Skeletal muscle tissue (tissue), 4 donors: Measurements from ENCODE around the gene CCDC112. TPM values are rescaled to one million over a fixed set of nuclear protein-coding genes. Genes with fewer than 3 reads are reported as not detected.

Experiments
- H3K27ac ChIP-seq: one replicate; pipeline ENCODE4 v1.7.0; 2013; ENCODE audit warnings: mild to moderate bottlenecking, low read depth, low read length, inconsistent platforms
- H3K27me3 ChIP-seq, 3 donors: one replicate each; pipeline ENCODE4 v1.7.0; 2013; ENCODE audit warnings: low read length in 3 of 3; ENCODE audit not compliant: control insufficient read depth in 3 of 3, insufficient read depth in 3 of 3
- H3K36me3 ChIP-seq, 3 donors: one replicate each; pipeline ENCODE4 v1.7.0; 2013; ENCODE audit warnings: low read length in 3 of 3; ENCODE audit not compliant: control insufficient read depth in 3 of 3, insufficient read depth in 3 of 3
- H3K4me1 ChIP-seq, 3 donors: one replicate each; pipeline ENCODE4 v1.7.0; 2013; ENCODE audit warnings: low read length in 3 of 3, mild to moderate bottlenecking in 3 of 3; ENCODE audit not compliant: control insufficient read depth in 3 of 3, insufficient read depth in 3 of 3
- H3K4me3 ChIP-seq, 3 donors: one replicate each; pipeline ENCODE4 v1.7.0; 2013; ENCODE audit warnings: low read length in 3 of 3
- H3K9ac ChIP-seq, 3 donors: one replicate each; pipeline ENCODE4 v1.7.0; 2013; ENCODE audit warnings: low read length in 3 of 3, mild to moderate bottlenecking in 3 of 3, moderate library complexity in 2 of 3, low read depth in 1 of 3
- H3K9me3 ChIP-seq, 3 donors: one replicate each; pipeline ENCODE4 v1.7.0; 2013; ENCODE audit warnings: low read length in 3 of 3; ENCODE audit not compliant: control insufficient read depth in 3 of 3
- total RNA-seq: library from RNA; depleted of rRNA; stranded (reverse); fragments of >200 nt; gene quantifications from one replicate; pipeline ENCODE4 v1.2.3, GENCODE V29; 2014
- donor health status: Osteomylitis.

CCDC112 gene
- 1.0 TPM for total RNA-seq

DNA sequence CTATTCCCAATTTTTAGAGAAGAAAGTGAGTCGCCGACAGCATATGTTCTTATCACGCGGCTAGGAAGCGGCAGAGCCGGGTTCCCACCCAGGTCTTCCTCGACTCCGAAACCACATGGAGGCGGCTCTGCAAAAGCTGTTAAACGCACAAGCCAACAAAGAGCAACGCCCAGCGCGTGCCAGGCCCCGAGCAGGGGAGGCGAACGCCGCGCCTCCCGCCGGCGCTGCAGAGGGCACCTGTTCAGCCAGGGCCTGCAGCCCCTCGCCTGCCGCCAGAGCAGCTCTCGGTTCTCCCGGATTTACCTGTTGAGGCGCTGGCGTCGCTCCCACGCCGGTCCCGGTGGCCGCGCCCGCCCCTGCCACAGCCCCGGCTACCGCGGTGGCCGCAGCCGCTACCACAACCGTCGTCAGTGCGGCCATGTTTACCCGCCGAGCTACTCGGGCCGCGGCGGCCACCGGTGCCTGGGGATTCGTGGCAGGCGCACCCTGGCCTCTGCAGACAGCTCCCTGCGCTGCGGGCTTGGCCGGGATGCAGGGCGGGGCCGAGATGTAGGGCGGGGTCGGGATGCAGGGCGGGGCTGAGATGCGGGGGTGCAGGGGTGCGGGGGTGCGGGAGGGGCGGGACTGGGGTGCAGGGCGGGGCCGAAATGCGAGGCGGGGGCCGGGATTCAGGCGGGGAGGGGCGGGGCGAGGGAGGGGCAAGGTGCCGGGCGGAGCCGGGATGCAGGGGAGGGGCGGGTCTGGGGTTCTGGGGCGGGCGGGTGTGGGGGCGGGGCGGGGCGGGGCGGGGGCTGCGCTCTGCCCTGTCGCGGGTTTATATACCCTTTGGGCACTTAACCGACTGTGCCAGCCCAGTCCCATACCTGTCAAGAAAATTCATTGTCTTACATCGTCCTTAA, at the start of gene CCDC112:
Gene CCDC112 (minus strand): TSS at position 531 of the 899 bp plus-strand sequence. CDS start 111 bp downstream, at position 420.
- H3K4me1 ChIP-seq = peaks cover 6 to 8% (median 8%) of the 10 kb centered on the region in 3 donors
- H3K36me3 ChIP-seq = no peaks in the 10 kb centered on the region
- no peak within 1 kb of the TSS for H3K27ac ChIP-seq
- H3K4me3 ChIP-seq = peak within 1 kb of the TSS; percentile 76 to 85 (median 82)
- H3K9me3 ChIP-seq = peaks cover 0 to 2% (median 0%) of the 10 kb centered on the region in 3 donors
- peak within 1 kb of the TSS; percentile 69 to 85 (median 75) for H3K9ac ChIP-seq
- no peaks in the 10 kb centered on the region for H3K27me3 ChIP-seq

GRCh38 chr5:115345344-115345743, 48.9 kb upstream of the CCDC112 start:
- no peaks in the 10 kb centered on the region for H3K36me3 ChIP-seq
- peaks cover 3 to 7% (median 5%) of the 10 kb centered on the region in 3 donors for H3K4me1 ChIP-seq
- H3K9ac ChIP-seq = no peak overlapping the region
- no peak overlapping the region for H3K27ac ChIP-seq
- no peaks in the 10 kb centered on the region for H3K9me3 ChIP-seq
- no peak overlapping the region for H3K4me3 ChIP-seq
- no peaks in the 10 kb centered on the region for H3K27me3 ChIP-seq

GRCh38 chr5:115343855-115344254, 47.4 kb upstream of the CCDC112 start:
- Histone ChIP-seq H3K36me3 (no peaks in the 10 kb centered on the region), H3K4me1 (peaks cover 0 to 3% (median 1%) of the 10 kb centered on the region in 3 donors), H3K27ac (no peak overlapping the region)

GRCh38 chr5:115342590-115343377, 46.3 kb upstream of the CCDC112 start:
- Histone ChIP-seq H3K9me3 (no peaks in the 10 kb centered on the region), H3K9ac (no peak overlapping the region), H3K4me3 (no peak overlapping the region), H3K27ac (no peak overlapping the region), H3K27me3 (no peaks in the 10 kb centered on the region), H3K36me3 (no peaks in the 10 kb centered on the region), H3K4me1 (no peaks in the 10 kb centered on the region)

More at GRCh38 chr5:115343855-115344254, 47.4 kb upstream of the CCDC112 start:
- no peaks in the 10 kb centered on the region for H3K27me3 ChIP-seq
- H3K9me3 ChIP-seq = no peaks in the 10 kb centered on the region
- no peak overlapping the region for H3K9ac ChIP-seq
- no peak overlapping the region for H3K4me3 ChIP-seq

GRCh38 chr5:115341745-115342144, 45.3 kb upstream of the CCDC112 start:
- H3K9ac ChIP-seq = no peak overlapping the region
- no peaks in the 10 kb centered on the region for H3K27me3 ChIP-seq
- no peaks in the 10 kb centered on the region for H3K36me3 ChIP-seq
- H3K9me3 ChIP-seq = no peaks in the 10 kb centered on the region
- H3K4me1 ChIP-seq = no peaks in the 10 kb centered on the region
- H3K4me3 ChIP-seq = no peak overlapping the region
- no peak overlapping the region for H3K27ac ChIP-seq

GRCh38 chr5:115338851-115339250, 42.4 kb upstream of the CCDC112 start:
- no peaks in the 10 kb centered on the region for H3K36me3 ChIP-seq
- H3K9me3 ChIP-seq = no peaks in the 10 kb centered on the region
- H3K9ac ChIP-seq = no peak overlapping the region
- H3K4me1 ChIP-seq = peaks cover 0 to 6% (median 3%) of the 10 kb centered on the region in 3 donors
- no peak overlapping the region for H3K4me3 ChIP-seq
- H3K27ac ChIP-seq = no peak overlapping the region
- no peaks in the 10 kb centered on the region for H3K27me3 ChIP-seq

- H3K4me1 ChIP-seq = peaks cover 0 to 9% (median 3%) of the 10 kb centered on the region in 3 donors
- H3K9me3 ChIP-seq = no peaks in the 10 kb centered on the region
- H3K4me3 ChIP-seq = no peak overlapping the region
- H3K27ac ChIP-seq = no peak overlapping the region
- no peaks in the 10 kb centered on the region for H3K27me3 ChIP-seq
- H3K36me3 ChIP-seq = no peaks in the 10 kb centered on the region
- no peak overlapping the region for H3K9ac ChIP-seq
Measured at GRCh38 chr5:115337882-115338281, 41.4 kb upstream of the CCDC112 start.

DNA sequence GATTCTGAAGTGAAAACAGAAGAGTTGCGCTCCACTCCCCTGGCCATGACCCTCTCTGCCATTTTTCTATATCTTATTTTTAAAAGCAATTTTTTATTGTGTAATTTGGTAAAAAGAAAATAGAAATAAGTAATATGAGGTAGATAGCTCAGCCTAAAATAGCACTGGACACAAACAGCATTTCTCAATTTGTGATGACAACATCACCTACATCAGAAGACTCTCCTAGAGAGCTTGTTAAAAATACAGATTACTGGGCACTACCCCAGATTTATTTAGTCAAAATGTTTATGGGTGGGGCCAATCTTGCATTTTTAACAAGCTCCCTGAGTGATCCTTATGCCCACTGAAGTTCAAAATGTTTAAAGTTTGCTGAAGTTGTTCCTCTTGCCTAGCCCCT, 40.5 kb upstream of the CCDC112 start:
- peaks cover 0 to 9% (median 3%) of the 10 kb centered on the region in 3 donors for H3K4me1 ChIP-seq
- H3K9me3 ChIP-seq = no peaks in the 10 kb centered on the region
- no peaks in the 10 kb centered on the region for H3K27me3 ChIP-seq
- no peak overlapping the region for H3K4me3 ChIP-seq
- H3K36me3 ChIP-seq = no peaks in the 10 kb centered on the region
- no peak overlapping the region for H3K27ac ChIP-seq
- no peak overlapping the region for H3K9ac ChIP-seq

DNA sequence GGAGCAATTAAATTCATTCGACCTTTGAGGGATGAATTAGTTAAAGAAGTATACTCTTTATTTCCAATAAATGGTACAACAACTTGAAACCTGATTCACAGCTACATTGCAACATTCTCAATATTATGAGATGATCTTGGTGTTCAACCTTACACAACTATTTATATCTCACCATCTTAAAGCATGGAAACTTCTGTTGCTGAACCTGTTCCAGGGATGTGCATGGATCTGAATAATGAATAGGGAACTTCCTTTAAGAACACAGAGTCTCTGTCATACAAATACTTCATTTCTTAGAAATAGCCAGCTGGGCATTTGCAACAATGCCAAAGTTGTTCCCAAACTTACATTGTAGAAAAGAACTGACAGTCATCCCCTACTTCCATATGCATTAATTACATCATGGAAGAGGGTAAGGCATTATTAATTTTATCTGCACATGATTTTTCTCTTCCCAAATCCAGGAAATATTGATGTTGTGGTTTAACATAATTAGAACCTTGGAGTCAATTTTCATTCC, 39.8 kb upstream of the CCDC112 start:
- H3K9me3 ChIP-seq = no peaks in the 10 kb centered on the region
- no peak overlapping the region for H3K27ac ChIP-seq
- no peaks in the 10 kb centered on the region for H3K36me3 ChIP-seq
- no peak overlapping the region for H3K9ac ChIP-seq
- peaks cover 0 to 9% (median 3%) of the 10 kb centered on the region in 3 donors for H3K4me1 ChIP-seq
- H3K27me3 ChIP-seq = no peaks in the 10 kb centered on the region
- H3K4me3 ChIP-seq = no peak overlapping the region
